GM19324 (cell line): ENCODE data around the gene ZNF175.

Experiments
- ATAC-seq: cut with Tn5 transposase; IDR thresholded peaks from one replicate; pipeline ENCODE4 v1.9.1; 2021; ENCODE audit warnings: mild to moderate bottlenecking, moderate library complexity; ENCODE audit not compliant: unreplicated experiment, low FRiP score

Gene ZNF175

DNA sequence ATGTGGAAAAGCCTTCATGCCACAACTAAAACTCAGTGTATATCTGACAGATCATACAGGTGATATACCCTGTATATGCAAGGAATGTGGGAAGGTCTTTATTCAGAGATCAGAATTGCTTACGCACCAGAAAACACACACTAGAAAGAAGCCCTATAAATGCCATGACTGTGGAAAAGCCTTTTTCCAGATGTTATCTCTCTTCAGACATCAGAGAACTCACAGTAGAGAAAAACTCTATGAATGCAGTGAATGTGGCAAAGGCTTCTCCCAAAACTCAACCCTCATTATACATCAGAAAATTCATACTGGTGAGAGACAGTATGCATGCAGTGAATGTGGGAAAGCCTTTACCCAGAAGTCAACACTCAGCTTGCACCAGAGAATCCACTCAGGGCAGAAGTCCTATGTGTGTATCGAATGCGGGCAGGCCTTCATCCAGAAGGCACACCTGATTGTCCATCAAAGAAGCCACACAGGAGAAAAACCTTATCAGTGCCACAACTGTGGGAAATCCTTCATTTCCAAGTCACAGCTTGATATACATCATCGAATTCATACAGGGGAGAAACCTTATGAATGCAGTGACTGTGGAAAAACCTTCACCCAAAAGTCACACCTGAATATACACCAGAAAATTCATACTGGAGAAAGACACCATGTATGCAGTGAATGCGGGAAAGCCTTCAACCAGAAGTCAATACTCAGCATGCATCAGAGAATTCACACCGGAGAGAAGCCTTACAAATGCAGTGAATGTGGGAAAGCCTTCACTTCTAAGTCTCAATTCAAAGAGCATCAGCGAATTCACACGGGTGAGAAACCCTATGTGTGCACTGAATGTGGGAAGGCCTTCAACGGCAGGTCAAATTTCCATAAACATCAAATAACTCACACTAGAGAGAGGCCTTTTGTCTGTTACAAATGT, 16.4 kb downstream of the ZNF175 start:
- no peak for ATAC-seq

DNA sequence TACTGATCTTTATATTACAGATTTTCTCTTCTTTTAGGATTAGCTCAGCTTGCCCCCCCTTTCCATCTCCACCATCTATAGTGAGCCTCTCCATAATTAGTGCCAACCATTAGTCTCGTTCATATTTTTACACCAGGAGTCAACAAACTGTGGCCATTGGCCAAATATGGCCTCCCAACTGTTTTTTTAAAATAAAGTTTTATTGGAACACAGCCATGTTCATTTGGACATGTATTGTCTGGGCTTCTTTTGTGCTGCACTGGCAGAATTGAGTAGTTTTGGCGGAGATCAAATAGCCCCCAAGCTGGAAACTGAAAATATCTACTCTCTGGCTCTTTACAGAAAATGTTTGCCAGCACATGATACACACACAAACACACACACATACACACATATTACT, 18.4 kb downstream of the ZNF175 start:
- ATAC-seq: no peak

DNA sequence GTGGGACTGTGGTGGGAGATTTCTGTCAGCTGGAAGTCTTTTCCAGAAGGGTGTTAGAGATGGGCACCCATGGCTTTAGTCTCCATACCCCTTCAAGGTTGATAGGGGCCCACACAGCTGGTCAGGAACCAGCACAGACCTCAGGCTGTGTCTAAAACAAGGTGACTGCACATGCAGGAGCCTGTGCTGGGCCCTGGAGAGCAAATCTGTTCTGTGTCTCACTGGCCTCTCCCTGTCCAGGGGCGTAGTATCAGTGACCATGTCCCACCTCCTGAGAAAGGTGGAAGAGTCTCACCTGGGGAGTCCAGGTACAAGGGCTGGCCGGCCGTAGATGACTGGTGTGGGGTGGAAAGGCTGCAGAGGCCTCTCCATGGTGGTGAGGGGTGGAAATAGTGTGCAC, 19.4 kb downstream of the ZNF175 start:
- ATAC-seq: no peak

DNA sequence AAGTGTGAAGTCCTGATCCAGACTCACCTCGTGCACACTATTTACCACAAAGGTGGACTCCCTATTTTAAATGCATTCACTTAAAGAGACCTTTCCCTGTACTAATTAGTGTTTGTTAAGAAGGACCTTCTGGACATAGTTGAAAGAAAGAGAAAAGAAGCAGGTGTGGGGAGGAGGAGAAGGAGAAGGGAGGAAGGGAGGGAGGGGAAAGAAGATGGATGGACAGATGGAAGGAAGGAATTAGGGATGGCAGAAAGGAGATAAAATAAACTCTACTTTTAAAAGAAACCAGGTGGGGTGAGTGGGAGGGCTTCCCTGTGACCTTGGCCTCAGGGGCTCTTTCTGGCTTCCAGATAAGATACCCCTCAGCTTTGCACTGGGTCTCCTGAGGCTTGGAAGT, 21.4 kb downstream of the ZNF175 start:
- ATAC-seq: no peak

DNA sequence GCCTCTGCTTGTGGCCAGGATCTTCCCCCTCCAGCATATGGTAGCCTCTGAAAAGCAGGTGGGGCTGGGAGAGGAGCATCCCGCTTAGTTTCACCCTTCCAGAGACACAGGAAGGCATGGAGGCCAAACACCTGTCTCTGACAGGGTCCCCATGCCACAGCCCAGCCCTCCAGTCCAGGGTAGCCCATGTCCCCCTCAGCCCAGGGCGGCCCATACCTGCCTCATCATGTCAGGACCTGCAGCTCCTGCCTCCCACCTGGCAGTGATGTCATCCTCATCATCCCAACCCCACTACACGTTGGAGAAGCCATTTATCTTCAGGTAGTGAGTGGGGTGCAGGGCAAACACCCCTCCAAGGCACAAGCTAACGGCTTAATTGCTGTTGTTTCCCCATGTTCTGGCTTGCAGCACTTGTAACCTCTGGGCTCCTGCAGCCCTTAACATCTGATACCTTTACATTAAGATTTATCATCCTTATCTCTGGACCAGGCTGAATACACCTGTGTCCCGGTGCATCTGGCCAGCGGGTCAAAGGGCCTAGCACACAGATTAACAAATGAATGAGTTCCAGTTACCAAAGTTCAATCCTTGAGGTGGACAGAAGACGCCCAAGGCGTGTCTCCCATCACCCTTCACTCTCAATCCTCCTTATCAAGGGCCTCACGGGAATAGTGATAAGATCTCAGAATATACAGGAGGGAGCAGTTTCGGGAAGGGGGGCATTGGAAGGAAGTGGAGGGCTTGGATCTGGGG, 22.2 kb downstream of the ZNF175 start:
- ATAC-seq: no peak

DNA sequence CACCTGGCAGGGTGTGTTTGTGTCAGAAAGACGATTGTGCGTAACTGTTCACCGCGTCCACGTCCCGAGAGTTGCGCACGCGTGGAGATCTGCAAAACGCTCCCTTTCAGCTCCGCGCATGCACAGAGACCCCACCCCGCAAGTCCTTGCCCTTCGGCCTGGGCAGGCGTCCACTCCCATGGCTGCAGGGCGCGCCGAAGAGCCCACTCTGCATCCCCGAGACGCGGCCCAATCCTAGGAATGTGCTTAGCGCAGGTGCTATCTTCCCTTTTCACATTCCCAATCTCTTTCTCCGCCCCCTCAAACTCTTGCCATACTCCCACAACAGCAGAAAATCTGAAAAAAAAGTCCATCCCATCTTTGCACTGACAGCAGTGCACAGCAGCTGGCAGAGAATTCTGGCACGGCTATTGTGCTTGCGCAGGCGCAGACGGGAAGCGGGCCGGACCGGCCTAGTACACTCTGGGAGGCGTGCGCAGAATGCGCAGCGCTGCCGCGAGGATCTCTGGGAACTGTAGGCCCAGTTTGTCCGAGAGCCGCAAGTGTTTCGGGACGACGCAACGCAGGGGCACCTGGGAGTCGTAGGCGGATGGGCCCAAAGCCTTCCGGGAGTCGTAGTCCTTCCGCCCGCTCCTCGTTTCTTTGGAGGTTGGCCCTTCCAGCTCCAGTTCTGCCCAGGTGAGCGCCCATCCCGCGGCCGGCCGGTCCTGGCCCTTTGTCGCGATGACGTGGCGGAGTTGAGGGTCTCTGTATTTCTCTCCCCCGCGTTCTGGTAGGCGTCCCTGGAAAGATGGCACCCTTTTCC, 23.1 kb downstream of the ZNF175 start:
- peak; percentile 98 for ATAC-seq

DNA sequence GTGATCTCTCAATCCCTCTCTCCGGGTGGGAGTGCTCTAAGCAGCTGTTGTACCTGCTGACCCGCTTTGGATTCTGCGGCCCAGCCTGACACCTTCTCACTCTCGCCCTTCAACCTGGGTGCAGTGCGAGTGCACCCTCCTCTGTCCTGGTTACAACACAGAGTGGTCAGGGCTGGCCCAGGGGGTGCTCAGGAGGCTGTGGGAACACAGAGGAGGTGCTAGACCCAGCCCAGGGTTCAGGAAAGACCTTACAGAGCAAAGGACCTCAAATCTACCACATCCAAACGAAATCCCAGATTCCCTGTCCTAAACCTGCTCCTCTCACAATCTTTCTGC, 23.7 kb downstream of the ZNF175 start:
- no peak for ATAC-seq

DNA sequence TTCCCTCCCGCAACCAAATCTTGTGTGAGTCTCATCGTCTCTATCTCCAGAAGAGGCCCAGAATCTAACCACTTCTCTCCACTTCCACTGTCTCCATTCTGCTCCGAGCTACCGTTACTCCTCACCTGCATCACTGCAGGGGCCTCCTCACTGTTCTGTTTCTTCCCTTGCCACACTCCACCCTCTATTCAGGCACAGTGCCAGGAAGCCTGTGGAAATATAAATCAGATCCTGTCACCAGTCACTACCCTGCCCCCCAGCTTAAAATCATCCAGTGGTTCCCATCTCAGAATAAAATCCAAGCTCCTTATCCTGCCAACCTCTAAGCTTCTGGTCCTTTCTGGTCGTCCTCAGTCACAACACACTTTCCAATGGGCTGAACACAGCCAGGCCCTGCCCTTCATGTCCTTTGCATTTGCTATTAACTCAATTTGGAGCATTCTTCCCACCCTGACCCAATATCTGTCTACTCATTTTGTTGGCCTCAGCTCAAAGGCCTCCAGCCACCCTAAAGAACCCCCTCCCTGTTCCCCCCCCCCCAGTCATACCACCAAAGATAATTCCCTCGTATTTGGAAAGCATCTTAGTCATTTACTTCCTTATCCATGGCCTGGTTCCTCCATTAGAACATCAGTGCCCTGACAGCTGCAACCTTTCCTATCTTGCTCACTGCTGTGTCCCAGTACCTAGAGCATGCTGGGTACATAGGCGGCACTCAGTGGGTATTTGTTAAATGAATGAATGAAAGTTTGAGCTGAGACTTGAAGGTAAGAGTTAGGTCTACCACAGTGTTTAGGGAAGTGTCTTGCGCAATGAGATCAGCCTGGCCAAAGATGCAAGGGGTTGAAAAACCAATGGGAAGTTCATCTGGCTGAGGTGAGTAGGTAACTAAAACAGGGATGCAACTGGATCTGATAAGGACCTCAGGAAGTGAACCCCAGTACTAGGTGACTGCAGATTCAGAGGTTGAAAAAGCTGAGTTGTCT, 24.4 kb downstream of the ZNF175 start:
- ATAC-seq: no peak

DNA sequence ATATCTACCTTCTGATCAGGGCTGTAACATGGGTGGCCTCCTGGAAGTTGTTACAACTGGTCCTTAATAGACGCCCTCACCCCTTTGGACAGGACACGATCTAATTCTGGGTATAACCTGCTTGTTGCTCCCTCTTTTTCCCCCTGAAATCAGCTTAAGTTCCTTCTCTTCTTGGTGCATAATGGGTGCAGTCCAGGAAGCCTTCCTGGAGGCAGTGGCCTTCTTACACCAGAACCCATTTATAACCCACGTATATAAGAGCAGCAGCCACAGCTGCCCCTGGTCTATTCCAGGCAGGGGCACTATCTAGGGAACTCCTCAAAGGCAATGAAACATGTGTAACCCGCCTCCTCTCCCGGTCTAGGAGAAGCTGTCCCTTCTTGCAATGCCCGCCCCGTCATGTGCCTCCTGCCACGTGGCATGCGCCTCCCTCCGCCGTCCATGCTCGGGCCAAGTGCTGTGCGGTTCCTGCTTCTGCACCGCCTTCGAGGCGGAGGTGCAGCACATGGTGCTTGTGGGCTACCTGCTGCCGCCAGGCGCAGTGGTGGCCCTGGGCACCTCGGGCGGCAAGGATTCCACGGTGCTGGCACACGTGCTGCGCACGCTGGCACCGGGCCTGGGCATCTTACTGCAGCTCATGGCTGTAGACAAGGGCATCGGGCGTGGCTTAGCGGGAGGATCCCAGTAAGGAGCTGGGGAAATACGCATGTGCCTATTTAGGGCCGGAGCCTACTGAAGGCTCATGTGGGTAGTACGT, 27.3 kb downstream of the ZNF175 start:
- no peak for ATAC-seq

DNA sequence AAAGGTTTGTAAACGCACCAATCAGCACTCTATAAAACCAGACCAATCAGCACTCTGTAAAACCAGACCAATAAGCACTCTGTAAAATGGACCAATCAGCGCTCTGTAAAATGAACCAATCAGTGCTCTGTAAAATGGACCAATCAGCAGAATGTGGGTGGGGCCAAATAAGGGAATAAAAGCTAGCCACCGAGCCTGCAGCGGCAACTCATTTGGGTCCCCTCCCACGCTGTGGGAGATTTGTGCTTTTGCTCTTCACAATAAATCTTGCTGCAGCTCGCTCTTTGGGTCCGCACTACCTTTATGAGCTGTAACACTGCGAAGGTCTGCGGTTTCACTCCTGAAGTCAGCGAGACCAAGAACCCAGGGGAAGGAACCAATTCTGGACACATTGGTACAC, 28.0 kb downstream of the ZNF175 start:
- no peak for ATAC-seq

DNA sequence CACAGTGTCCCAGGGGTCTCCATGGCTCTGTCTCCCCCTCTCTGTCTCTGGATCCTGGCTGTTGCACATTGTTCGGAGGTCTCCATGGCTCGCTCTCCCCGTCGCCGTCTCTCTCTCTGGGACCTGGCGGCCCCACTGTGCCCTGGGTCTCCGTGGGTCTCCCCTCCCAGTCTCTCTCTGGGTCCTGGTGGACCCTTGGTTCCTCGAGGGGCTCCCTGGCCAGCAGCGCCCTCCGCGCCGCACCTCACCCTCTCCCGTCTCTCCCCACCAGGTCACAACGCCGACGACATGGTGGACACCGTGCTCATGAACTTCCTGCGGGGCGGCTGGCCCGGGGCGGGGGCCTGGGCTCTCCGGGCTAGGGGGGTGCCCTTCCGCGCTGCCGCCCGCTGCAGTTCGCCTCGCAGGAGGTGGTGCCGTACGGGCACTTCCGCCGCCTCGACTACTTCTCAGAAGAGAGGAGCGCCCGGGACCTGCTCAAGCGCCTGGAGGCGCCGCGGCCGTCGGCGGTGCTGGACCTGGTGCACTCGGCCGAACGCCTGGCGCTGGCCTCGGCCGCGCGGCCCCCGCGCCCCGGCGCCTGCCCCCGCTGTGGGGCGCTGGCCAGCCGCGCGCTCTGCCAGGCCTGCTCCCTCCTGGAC, 30.0 kb downstream of the ZNF175 start:
- no peak for ATAC-seq

DNA sequence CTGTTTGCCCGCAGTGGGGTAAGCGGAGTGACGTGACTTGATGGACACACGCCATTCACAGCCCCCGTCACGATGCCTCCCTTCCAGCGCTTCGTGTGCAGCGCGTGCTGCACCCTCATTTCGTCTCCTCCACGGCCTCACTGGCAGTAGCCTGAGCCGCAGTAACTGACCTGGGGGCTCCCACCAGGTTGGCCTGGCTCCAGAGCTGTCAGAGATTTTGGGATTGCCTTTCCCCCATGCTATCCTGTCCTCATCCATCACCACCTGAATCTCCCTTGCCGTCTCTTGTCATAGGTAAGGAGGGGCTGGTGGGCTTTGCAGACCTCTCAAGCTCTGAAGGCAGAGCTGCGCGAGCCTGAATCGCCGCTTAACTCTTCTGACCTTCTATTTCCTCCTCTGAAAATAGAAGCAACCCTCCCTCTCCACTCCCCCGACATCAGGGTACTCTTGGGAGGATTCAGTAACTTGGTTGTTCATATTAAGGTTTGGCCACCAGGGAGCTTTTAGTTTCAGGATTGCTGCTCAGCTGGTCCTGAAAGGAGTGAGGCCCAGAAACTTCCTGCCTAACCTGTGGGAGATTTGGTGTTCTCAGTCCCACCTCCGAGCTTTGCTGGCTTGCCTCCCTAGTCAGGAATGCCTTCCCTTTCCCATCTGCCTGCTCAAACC, 31.2 kb downstream of the ZNF175 start:
- no peak for ATAC-seq

DNA sequence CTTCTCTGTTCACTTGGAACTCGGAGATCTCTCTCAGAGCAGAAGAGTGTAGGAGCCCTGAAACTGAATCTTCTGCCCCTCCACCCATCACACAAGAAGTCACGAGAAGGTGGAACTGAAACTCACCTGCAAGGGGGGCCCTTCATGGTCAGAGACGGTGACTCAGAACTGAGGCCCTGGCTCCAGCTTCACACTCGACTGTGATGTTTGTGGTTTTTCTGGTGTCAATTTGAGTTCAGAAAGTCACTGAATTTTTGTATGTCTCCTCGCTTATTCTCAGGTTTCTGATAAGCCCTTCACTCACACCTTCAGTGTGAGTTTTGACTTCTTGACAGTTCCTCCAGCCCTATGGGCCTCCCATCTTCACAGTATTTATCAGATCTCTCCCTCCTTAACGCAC, 36.0 kb downstream of the ZNF175 start:
- ATAC-seq: peak; percentile 92

DNA sequence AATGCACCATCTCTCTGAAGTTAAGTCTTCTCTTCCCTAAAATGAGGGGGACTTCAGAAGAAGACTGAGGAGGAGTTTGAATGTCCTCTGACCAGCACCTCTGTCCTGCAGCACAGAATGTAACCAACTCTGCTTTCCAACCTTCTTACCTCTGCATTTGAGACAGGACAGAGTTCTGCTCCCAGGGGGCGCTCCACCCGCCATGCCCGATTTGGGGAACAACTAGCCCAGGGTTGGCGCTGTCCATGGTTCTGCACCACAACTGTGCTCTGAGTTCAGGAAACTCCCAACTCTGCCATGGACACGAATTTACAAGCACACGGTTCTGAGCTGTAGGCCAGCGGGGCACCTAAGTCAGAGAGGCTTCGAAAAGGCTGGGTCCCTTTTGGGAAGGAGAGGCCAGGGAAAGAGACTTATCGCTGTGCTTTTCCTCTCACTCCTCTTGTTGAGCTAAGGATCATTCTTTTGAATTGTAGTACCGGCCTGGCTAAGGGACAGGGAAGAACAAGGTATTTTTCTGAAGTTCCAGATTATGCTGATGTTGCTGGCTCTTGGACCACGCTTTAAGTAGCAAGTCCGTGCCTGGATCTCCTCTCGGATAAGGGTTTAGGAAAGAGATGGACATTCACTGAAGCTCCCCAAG, 37.0 kb downstream of the ZNF175 start:
- no peak for ATAC-seq

DNA sequence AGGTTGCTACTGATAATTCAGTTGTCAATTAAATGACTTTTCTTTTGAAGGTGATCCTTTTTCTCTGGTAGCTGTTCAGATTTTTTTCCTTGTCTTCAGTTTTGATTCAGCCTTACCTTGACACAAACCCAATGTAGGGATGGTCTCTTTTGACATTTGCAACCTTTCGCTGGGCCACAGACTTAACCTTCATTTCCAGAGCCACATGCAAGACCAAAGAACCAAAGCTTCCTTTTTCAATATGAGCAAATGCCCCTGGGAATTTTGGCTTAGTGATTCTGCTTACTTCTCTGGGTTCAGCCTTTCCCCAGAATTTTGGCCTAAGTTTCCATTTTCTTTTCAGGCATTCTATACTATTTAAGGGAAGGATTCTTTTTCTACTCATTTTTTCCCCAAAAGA, 39.5 kb downstream of the ZNF175 start:
- no peak for ATAC-seq

DNA sequence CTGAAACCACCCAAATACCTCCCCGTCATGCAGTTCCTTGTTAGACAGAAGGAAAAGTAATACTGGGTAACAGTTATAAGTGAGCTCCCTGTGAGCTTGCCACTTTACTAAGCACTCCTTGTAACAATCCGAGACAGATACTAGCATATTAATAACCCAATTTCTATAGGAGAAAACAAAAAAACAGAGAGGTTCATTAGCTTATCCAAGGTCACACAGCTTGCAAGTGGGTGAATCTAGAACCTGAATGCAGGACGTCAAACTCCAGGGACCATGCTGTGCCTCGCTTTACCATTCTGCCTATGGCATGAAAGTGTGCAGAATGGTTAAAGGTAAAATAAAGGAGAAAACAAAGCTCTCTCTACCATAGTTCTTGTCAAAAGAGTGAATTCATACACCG, 43.7 kb downstream of the ZNF175 start:
- ATAC-seq: no peak

DNA sequence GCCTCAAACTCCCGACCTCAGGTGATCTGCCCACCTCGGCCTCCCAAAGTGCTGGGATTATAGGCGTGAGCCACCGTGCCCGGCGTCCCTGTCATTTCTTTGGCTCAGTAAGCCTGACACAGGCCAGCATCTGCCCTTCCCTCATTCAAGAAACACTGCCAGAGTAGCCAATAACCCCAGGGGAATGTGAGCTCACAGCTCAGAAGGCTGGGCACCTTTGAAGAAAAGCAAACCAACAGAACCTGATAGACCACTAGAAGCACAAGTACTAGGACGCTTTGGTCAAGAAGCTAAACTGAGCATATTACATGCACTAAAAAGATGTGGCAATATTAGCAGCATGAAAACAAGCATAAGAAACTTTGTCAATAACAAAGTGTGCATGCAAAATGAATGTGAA, 44.9 kb downstream of the ZNF175 start:
- no peak for ATAC-seq

DNA sequence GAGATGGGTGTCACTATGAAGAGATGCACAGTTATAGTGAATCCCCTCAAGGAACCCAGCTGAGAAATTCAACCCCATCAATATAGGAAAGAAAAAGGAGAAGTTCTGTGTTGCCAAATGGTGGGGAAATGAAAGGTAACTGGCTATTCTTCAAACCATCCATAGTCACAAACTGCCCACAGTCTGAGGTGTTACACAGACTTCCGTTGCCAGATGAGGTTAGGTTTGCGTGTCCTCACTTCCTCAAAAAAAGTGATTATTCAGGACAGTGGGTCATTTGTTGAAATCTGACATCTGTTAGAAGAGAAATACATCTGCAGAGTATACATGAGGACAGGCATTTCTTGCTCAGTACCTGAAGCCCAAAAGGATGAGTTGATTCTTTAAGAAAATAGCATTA, 50.1 kb downstream of the ZNF175 start:
- ATAC-seq: no peak
